H9 (cell line): ENCODE results near the gene FBXO28. TPM values are rescaled to one million over a fixed set of nuclear protein-coding genes. Genes with fewer than 3 reads are reported as not detected.

Experiments
- DNase-seq: peaks from one replicate; pipeline ENCODE4 v3.0.0-alpha.2; 2017
- H2AFZ ChIP-seq: one replicate; pipeline ENCODE4 v1.6.1; 2013; ENCODE audit warnings: mild to moderate bottlenecking, low read length, control low read depth, moderate library complexity
- H2AK5ac ChIP-seq: 2 replicates; pipeline ENCODE4 v1.6.1; 2013; ENCODE audit warnings: low read length, control low read depth, mixed read lengths; ENCODE audit not compliant: insufficient read length
- H2BK120ac ChIP-seq: one replicate; pipeline ENCODE4 v1.6.1; 2013; ENCODE audit warnings: low read depth, mild to moderate bottlenecking, low read length, control low read depth, inconsistent platforms; ENCODE audit not compliant: poor library complexity, severe bottlenecking
- H2BK12ac ChIP-seq: 2 replicates; pipeline ENCODE4 v1.6.1; 2013; ENCODE audit warnings: low read length, control low read depth, mixed read lengths, low read depth; ENCODE audit not compliant: insufficient read length
- H2BK15ac ChIP-seq: 2 replicates; pipeline ENCODE4 v1.6.1; 2013; ENCODE audit warnings: low read depth, low read length, control low read depth
- H2BK20ac ChIP-seq: one replicate; pipeline ENCODE4 v1.6.1; 2013; ENCODE audit warnings: low read depth, mild to moderate bottlenecking, low read length, control low read depth, inconsistent platforms; ENCODE audit not compliant: poor library complexity, severe bottlenecking
- H2BK5ac ChIP-seq: 2 replicates; pipeline ENCODE4 v1.6.1; 2013; ENCODE audit warnings: low read length, control low read depth, mixed read lengths; ENCODE audit not compliant: insufficient read length
- H3K14ac ChIP-seq: 2 replicates; pipeline ENCODE4 v1.6.1; 2013; ENCODE audit warnings: low read length, control low read depth; ENCODE audit not compliant: insufficient read depth
- H3K18ac ChIP-seq: 2 replicates; pipeline ENCODE4 v1.6.1; 2013; ENCODE audit warnings: low read depth, mild to moderate bottlenecking, mixed read lengths, low read length, control low read depth; ENCODE audit not compliant: insufficient read length
- H3K23ac ChIP-seq: 2 replicates; pipeline ENCODE4 v1.6.1; 2013; ENCODE audit warnings: low read length, control low read depth, mixed read lengths, low read depth; ENCODE audit not compliant: insufficient read length
- H3K23me2 ChIP-seq: 2 replicates; pipeline ENCODE4 v1.6.1; 2013; ENCODE audit warnings: low read depth, mild to moderate bottlenecking, mixed read lengths, low read length, control low read depth; ENCODE audit not compliant: insufficient read length, poor library complexity, severe bottlenecking
- H3K27ac ChIP-seq: 2 replicates; pipeline ENCODE4 v1.5.1; 2013; ENCODE audit warnings: low read length, control low read depth, mixed read lengths, low read depth; ENCODE audit not compliant: insufficient read length
- H3K27me3 ChIP-seq: 2 replicates; pipeline ENCODE4 v1.6.1; 2013; ENCODE audit warnings: low read length, control low read depth, inconsistent platforms; ENCODE audit not compliant: insufficient read depth
- H3K4ac ChIP-seq: 2 replicates; pipeline ENCODE4 v1.6.1; 2013; ENCODE audit warnings: low read depth, mild to moderate bottlenecking, control low read depth, inconsistent platforms, low read length, moderate library complexity
- H3K4me1 ChIP-seq: 2 replicates; pipeline ENCODE4 v1.6.1; 2013; ENCODE audit warnings: low read length, control low read depth, inconsistent platforms; ENCODE audit not compliant: insufficient read depth
- H3K4me2 ChIP-seq: 2 replicates; pipeline ENCODE4 v1.6.1; 2013; ENCODE audit warnings: low read length, control low read depth, mixed read lengths; ENCODE audit not compliant: insufficient read length, insufficient read depth
- H3K56ac ChIP-seq: 2 replicates; pipeline ENCODE4 v1.6.1; 2013; ENCODE audit warnings: low read depth, mild to moderate bottlenecking, mixed read lengths, low read length, control low read depth; ENCODE audit not compliant: insufficient read length
- H3K79me1 ChIP-seq: 2 replicates; pipeline ENCODE4 v1.6.1; 2013; ENCODE audit warnings: low read depth, mild to moderate bottlenecking, moderate library complexity, low read length, control low read depth, inconsistent platforms; ENCODE audit not compliant: insufficient read depth, poor library complexity, severe bottlenecking
- H3K79me2 ChIP-seq: 2 replicates; pipeline ENCODE4 v1.6.1; 2013; ENCODE audit warnings: low read length, control low read depth, inconsistent platforms; ENCODE audit not compliant: insufficient read depth
- H3K9ac ChIP-seq: 2 replicates; pipeline ENCODE4 v1.6.1; 2013; ENCODE audit warnings: low read length, control low read depth, mixed read lengths; ENCODE audit not compliant: insufficient read length; ENCODE audit errors: extremely low read depth
- H3K9me3 ChIP-seq: one replicate; pipeline ENCODE4 v1.6.1; 2013; ENCODE audit warnings: low read depth, low read length, inconsistent platforms; ENCODE audit not compliant: control insufficient read depth
- H3T11ph ChIP-seq: one replicate; pipeline ENCODE4 v1.6.1; 2013; ENCODE audit warnings: mild to moderate bottlenecking, low read length, control low read depth, inconsistent platforms
- H4K20me1 ChIP-seq: one replicate; pipeline ENCODE4 v1.6.1; 2013; ENCODE audit not compliant: control insufficient read depth, insufficient read length, insufficient read depth
- H4K5ac ChIP-seq: 2 replicates; pipeline ENCODE4 v1.6.1; 2013; ENCODE audit warnings: low read depth, mild to moderate bottlenecking, mixed read lengths, low read length, control low read depth; ENCODE audit not compliant: insufficient read length
- H4K8ac ChIP-seq: replicated peaks from 2 replicates; pipeline ENCODE4 v1.6.1; 2013; ENCODE audit warnings: low read length, control low read depth, mixed read lengths, low read depth; ENCODE audit not compliant: insufficient read length
- H4K91ac ChIP-seq: 2 replicates; pipeline ENCODE4 v1.6.1; 2013; ENCODE audit warnings: low read depth, mild to moderate bottlenecking, moderate library complexity, mixed read lengths, low read length, control low read depth; ENCODE audit not compliant: insufficient read length
- H3K27ac Mint-ChIP-seq, 3 experiments: 2 replicates in 2 of 3; 3 replicates in 1 of 3; pipeline ENCODE4 v1.8.0; 2020 to 2021; ENCODE audit warnings: mixed read lengths in 3 of 3, mild to moderate bottlenecking in 1 of 3, moderate library complexity in 1 of 3
- H3K27me3 Mint-ChIP-seq: 2 replicates; pipeline ENCODE4 v1.8.0; 2021; ENCODE audit warnings: low read depth, mild to moderate bottlenecking, moderate library complexity, mixed read lengths
- H3K36me3 Mint-ChIP-seq, 3 experiments: 2 replicates in 2 of 3; 3 replicates in 1 of 3; pipeline ENCODE4 v1.8.0; 2020 to 2021; ENCODE audit warnings: low read depth in 3 of 3, mixed read lengths in 3 of 3; ENCODE audit not compliant: insufficient read depth in 1 of 3
- H3K4me1 Mint-ChIP-seq, 2 experiments: 2 replicates each; pipeline ENCODE4 v1.8.0; 2020; ENCODE audit warnings: mixed read lengths in 2 of 2
- H3K4me3 Mint-ChIP-seq, 2 experiments: 2 replicates in 1 of 2; 3 replicates in 1 of 2; pipeline ENCODE4 v1.8.0; 2020 to 2021; ENCODE audit warnings: mild to moderate bottlenecking in 2 of 2, mixed read lengths in 2 of 2, moderate library complexity in 1 of 2
- H3K9me3 Mint-ChIP-seq, 2 experiments: 2 replicates in 1 of 2; 3 replicates in 1 of 2; pipeline ENCODE4 v1.8.0; 2020; ENCODE audit warnings: mild to moderate bottlenecking in 2 of 2, mixed read lengths in 2 of 2, moderate library complexity in 1 of 2
- WGBS: extraction: QIAGEN DNeasy Blood & Tissue Kit; methylation state at CpG from one replicate; pipeline ENCODE4 v1.1.7; 2013; ENCODE audit warnings: missing lambda C conversion rate, low lambda C conversion rate, mixed read lengths; ENCODE audit not compliant: insufficient read length; ENCODE audit errors: extremely low coverage; 5-methylcytosine and 5-hydroxymethylcytosine counted together
- total RNA-seq: library from RNA; stranded (reverse); gene quantifications from 2 replicates; pipeline ENCODE4 v1.2.1, GENCODE V29; 2021
- TF ChIP-seq, protein P1 (sequence below): fragments of 200-600 bp; sonication (generic); conservative IDR thresholded peaks from 3 replicates; pipeline ENCODE4 v1.8.0; 2021; ENCODE audit warnings: antibody characterized with exemption, mild to moderate bottlenecking

The FBXO28 gene
- total RNA-seq, 1 experiment from 2014 or later, result 55.0 TPM

DNA sequence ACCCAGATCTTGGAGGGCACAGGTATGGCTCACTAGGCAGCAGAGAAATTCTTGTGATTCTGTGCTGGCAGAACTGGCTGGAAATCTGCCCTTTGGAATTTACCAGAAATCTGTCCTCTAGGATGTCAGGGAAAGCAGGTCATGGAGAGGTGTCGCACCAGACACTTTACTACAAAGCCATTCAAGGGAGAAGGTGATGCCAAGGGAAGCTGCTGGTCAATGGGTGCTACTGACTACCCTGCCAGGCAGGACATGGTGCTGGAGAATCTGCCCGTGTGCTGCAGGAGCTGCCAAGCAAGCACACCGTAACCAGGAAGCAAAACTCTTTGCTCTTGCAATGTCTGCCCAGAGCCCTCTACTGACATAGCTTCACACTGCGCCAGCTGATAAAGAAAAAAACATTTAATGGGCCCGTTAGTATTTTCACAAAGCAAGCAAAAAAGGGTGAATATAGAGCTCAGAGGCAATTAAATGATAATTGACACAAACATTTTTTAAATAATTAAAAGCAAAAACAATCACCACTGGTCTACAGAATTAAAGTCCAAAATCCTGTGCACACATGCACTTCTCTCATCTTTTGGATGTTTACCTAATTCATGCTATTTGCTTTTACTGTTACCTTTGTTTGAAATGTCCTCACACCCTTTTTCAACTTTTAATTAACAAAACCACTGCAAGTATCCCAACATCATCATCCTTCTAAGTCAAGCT is 7.2 kb upstream of the FBXO28 start:
- H3K23me2 ChIP-seq, result no peaks in the 10 kb centered on the region
- H3K56ac ChIP-seq, result no peak overlapping the region
- no peaks in the 10 kb centered on the region for H3K79me2 ChIP-seq
- no peak overlapping the region for H2BK120ac ChIP-seq
- Mint-ChIP-seq H3K27me3 (peaks cover 7% of the 10 kb centered on the region), H3K4me3 (no peak overlapping the region; a peak in 1 of 5 replicates), H3K9me3 (no peaks in the 10 kb centered on the region), H3K27ac (no peak overlapping the region), H3K4me1 (peaks cover 3% of the 10 kb centered on the region in 2 experiments; a peak in 3 of 4 replicates), H3K36me3 (no peaks in the 10 kb centered on the region)
- TF ChIP-seq, protein P1, sequence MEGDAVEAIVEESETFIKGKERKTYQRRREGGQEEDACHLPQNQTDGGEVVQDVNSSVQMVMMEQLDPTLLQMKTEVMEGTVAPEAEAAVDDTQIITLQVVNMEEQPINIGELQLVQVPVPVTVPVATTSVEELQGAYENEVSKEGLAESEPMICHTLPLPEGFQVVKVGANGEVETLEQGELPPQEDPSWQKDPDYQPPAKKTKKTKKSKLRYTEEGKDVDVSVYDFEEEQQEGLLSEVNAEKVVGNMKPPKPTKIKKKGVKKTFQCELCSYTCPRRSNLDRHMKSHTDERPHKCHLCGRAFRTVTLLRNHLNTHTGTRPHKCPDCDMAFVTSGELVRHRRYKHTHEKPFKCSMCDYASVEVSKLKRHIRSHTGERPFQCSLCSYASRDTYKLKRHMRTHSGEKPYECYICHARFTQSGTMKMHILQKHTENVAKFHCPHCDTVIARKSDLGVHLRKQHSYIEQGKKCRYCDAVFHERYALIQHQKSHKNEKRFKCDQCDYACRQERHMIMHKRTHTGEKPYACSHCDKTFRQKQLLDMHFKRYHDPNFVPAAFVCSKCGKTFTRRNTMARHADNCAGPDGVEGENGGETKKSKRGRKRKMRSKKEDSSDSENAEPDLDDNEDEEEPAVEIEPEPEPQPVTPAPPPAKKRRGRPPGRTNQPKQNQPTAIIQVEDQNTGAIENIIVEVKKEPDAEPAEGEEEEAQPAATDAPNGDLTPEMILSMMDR, result peak; percentile 64
- no peaks in the 10 kb centered on the region for H3K4me1 ChIP-seq
- H3K4me2 ChIP-seq, result no peak overlapping the region
- no peak overlapping the region for H3K14ac ChIP-seq
- H2BK12ac ChIP-seq, result no peak overlapping the region
- H2BK15ac ChIP-seq, result no peak overlapping the region
- H3K9ac ChIP-seq, result no peak overlapping the region
- no peak overlapping the region for H2BK20ac ChIP-seq
- H3K9me3 ChIP-seq, result no peaks in the 10 kb centered on the region
- H4K91ac ChIP-seq, result no peak overlapping the region
- DNase-seq, result peak; percentile 67
- no CpG with 5 or more reads among the region's 5 CpGs for WGBS
- H2AK5ac ChIP-seq, result no peak overlapping the region
- H2AFZ ChIP-seq, result peak overlapping the region; percentile 97
- no peak overlapping the region for H3K27ac ChIP-seq
- peak overlapping the region; percentile 89 for H3K18ac ChIP-seq
- H3K4ac ChIP-seq, result no peak overlapping the region
- no peak overlapping the region for H3K23ac ChIP-seq
- no peaks in the 10 kb centered on the region for H3K27me3 ChIP-seq
- H4K20me1 ChIP-seq, result no peaks in the 10 kb centered on the region
- no peak overlapping the region for H2BK5ac ChIP-seq
- peak overlapping the region; percentile 63 for H4K8ac ChIP-seq
- H3T11ph ChIP-seq, result no peak overlapping the region
- no peaks in the 10 kb centered on the region for H3K79me1 ChIP-seq
- no peak overlapping the region for H4K5ac ChIP-seq
